ENCODE measurements around the gene CHKB. TPM values are rescaled to one million over a fixed set of nuclear protein-coding genes. Genes with fewer than 3 reads are reported as not detected.
A peak's percentile ranks its signal among the peaks of the same experiment; 100 is the strongest.

CHKB gene
- total and polyA plus RNA-seq, 10 of the 15 experiments (the other 5 are each of a cell fraction or from before 2014, with no cell fraction given): 10.0 to 93.9 (median 57.0) TPM

DNA sequence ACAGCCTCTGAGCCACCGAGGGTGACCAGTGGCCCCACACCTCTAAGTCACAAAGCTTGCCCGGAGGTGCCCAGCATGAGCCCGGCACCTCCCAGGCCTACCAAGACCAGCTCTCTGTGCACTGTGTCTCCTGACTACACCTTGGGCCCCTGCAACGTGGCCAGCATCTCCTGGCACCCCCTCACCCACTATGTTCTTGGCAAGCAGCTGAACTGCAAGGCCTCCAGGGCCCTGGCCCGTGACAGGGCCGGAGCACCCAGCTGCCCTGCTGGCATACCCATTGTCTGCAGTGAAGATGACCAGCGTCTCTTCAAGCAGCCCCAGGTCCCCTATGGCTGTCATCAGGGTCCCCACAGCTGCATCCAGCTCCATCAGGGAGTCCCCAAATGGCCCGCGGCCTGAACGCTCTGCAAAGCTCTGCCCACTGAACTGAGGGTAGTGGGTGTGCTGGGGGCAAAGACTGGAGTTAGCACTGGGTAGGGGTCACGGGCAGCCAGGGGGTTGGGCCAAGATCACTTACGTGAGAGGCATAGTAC, 43.7 kb upstream of the CHKB start:
- CTCF ChIA-PET: no interaction called here
- SMC1A ChIA-PET (ENCODE audit: uncharacterized antibody, unreplicated experiment): interaction anchor here (0.6 kb wide), 1 partner anchor 60 kb away, joined by 3 read pairs; no protein-coding TSS in a partner anchor
- intact Hi-C loops (cut with micrococcal nuclease; ENCODE audit: unreplicated experiment) (no loop called here), in situ Hi-C loops (cut with MboI) (no loop called here)
- WGBS (ENCODE audit: insufficient coverage, insufficient replicate concordance, low lambda C conversion rate, missing lambda C conversion rate): 88% methylated on average over 12 of the region's 12 CpGs
- Histone ChIP-seq H3K79me2 (ENCODE audit: control insufficient read depth, insufficient read depth, low read length) (peaks cover 11% of the 10 kb centered on the region), H3K4me1 (ENCODE audit: control insufficient read depth, insufficient read depth, low read length) (peaks cover 20% of the 10 kb centered on the region), H3K4me2 (ENCODE audit: control insufficient read depth, insufficient read depth) (peak overlapping the region; percentile 85), H3K36me3 (ENCODE audit: control insufficient read depth in 2 of 2, insufficient read depth in 2 of 2, low read length in 1 of 2) (no peaks in the 10 kb centered on the region; a peak in 2 of 4 replicates), H4K20me1 (ENCODE audit: control insufficient read depth, insufficient read depth) (no peaks in the 10 kb centered on the region), H3K4me3 (peak overlapping the region; percentile 95; the same call in 1 of the 2 replicates), H3K27me3 (replicated peaks in 1 of 2; ENCODE audit: control insufficient read depth in 2 of 2, insufficient read depth in 2 of 2, low read length in 1 of 2) (no peaks in the 10 kb centered on the region), H2AFZ (ENCODE audit: control insufficient read depth, low read depth, low read length) (no peak overlapping the region), H3K27ac (ENCODE audit: control insufficient read depth, insufficient read depth) (no peak overlapping the region), H3K9ac (ENCODE audit: control insufficient read depth, insufficient read depth, low read length) (no peak overlapping the region), H3K9me3 (replicated peaks; ENCODE audit: control insufficient read depth, insufficient read depth, low read length) (no peaks in the 10 kb centered on the region)
- POLR2A ChIA-PET: interaction anchor here (2.2 kb wide), 1 partner anchor 44 kb away, joined by 6 read pairs; the partner anchor contains the start of gene CHKB
- BruUV-seq (replicated peaks): no TSS peak
- DNase-seq (ENCODE audit: low read depth, low spot score) (no peak), FAIRE-seq (no peak), ATAC-seq (no peak)
- TF ChIP-seq CHD1 (IDR thresholded peaks at IDR 0.05; ENCODE audit: low read depth, low read length): no peak
- RAD21 ChIA-PET (ENCODE audit: unreplicated experiment): interaction anchor here (0.8 kb wide), 1 partner anchor 119 kb away, joined by 3 read pairs; the partner anchor contains the start of genes LMF2 and NCAPH2

DNA sequence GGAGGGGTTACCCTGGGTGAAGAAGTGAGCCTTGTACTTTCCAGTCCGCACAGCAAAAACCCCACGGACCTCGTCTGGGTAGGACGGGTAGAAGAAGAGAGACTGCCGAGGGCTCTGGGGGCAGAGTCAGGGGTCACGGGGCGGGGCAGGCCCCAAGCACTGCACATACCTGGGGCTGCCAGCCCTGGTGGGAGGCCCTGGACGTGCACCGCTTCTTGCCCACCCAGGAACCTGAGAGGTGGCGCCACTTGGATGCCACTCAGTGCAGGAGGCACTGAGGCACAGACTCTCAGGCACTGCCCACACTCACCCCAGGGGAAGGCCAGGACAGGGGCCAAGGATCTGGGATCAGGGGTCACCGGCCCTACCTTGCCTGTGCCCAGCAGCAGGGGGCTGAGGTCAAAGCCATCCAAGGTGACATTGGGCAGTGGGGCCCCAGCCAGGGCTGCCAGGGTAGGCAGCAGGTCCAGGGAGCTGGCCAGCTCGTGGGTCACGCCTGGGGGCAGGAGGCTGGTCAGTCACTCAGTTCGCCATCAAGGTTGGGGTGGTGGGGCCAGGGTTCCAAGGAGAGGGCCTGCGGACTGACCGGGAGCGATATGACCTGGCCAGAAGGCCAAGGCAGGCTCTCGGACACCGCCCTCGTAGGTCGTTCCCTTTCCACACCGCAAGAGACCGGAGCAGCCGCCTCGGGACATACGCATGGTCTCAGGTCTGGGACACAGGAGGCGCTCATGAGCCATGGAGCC, 43.1 kb upstream of the CHKB start:
- ChIA-PET POLR2A (no interaction called here), CTCF (no interaction called here), RAD21 (ENCODE audit: unreplicated experiment) (interaction anchor here (0.8 kb wide), 1 partner anchor 118 kb away, joined by 3 read pairs; the partner anchor contains the start of genes LMF2 and NCAPH2), SMC1A (ENCODE audit: uncharacterized antibody, unreplicated experiment) (interaction anchor here (0.6 kb wide), 1 partner anchor 60 kb away, joined by 3 read pairs; no protein-coding TSS in a partner anchor)
- no peak for ATAC-seq
- Histone ChIP-seq H3K4me2 (ENCODE audit: control insufficient read depth, insufficient read depth) (no peak overlapping the region), H3K79me2 (ENCODE audit: control insufficient read depth, insufficient read depth, low read length) (peaks cover 11% of the 10 kb centered on the region), H3K27me3 (replicated peaks in 1 of 2; ENCODE audit: control insufficient read depth in 2 of 2, insufficient read depth in 2 of 2, low read length in 1 of 2) (no peaks in the 10 kb centered on the region), H3K9ac (ENCODE audit: control insufficient read depth, insufficient read depth, low read length) (no peak overlapping the region), H3K4me3 (no peak overlapping the region), H4K20me1 (ENCODE audit: control insufficient read depth, insufficient read depth) (no peaks in the 10 kb centered on the region), H3K9me3 (replicated peaks; ENCODE audit: control insufficient read depth, insufficient read depth, low read length) (no peaks in the 10 kb centered on the region), H2AFZ (ENCODE audit: control insufficient read depth, low read depth, low read length) (no peak overlapping the region), H3K4me1 (ENCODE audit: control insufficient read depth, insufficient read depth, low read length) (peaks cover 26% of the 10 kb centered on the region), H3K36me3 (ENCODE audit: control insufficient read depth in 2 of 2, insufficient read depth in 2 of 2, low read length in 1 of 2) (no peaks in the 10 kb centered on the region; a peak in 2 of 4 replicates), H3K27ac (ENCODE audit: control insufficient read depth, insufficient read depth) (no peak overlapping the region)
- DNase-seq (ENCODE audit: low read depth, low spot score): no peak
- 83% methylated on average over 19 of the region's 27 CpGs for WGBS (ENCODE audit: insufficient coverage, insufficient replicate concordance, low lambda C conversion rate, missing lambda C conversion rate)
- in situ Hi-C loops (cut with MboI) (no loop called here), intact Hi-C loops (cut with micrococcal nuclease; ENCODE audit: unreplicated experiment) (no loop called here)
- BruUV-seq (replicated peaks): no TSS peak
- FAIRE-seq: no peak
- TF ChIP-seq BRCA1 (IDR thresholded peaks at IDR 0.05; ENCODE audit: low read depth, low read length): no peak
- no peak for TF ChIP-seq MYB (IDR thresholded peaks at IDR 0.05; ENCODE audit: borderline replicate concordance, low read depth, low read length)
- TF ChIP-seq, protein P1, sequence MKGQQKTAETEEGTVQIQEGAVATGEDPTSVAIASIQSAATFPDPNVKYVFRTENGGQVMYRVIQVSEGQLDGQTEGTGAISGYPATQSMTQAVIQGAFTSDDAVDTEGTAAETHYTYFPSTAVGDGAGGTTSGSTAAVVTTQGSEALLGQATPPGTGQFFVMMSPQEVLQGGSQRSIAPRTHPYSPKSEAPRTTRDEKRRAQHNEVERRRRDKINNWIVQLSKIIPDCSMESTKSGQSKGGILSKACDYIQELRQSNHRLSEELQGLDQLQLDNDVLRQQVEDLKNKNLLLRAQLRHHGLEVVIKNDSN (IDR thresholded peaks at IDR 0.05; ENCODE audit: borderline replicate concordance, extremely low read length, insufficient read depth, low read depth, low read length): no peak
- TF ChIP-seq, protein P2, sequence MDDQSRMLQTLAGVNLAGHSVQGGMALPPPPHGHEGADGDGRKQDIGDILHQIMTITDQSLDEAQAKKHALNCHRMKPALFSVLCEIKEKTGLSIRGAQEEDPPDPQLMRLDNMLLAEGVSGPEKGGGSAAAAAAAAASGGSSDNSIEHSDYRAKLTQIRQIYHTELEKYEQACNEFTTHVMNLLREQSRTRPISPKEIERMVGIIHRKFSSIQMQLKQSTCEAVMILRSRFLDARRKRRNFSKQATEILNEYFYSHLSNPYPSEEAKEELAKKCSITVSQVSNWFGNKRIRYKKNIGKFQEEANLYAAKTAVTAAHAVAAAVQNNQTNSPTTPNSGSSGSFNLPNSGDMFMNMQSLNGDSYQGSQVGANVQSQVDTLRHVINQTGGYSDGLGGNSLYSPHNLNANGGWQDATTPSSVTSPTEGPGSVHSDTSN (IDR thresholded peaks at IDR 0.05; ENCODE audit: insufficient replicate concordance, low read depth, low read length): no peak
- no peak for TF ChIP-seq MEF2A (IDR thresholded peaks at IDR 0.05; ENCODE audit: insufficient read depth, low read depth, low read length)
- no peak for TF ChIP-seq IKZF1 (conservative IDR thresholded peaks at IDR 0.05)
- TF ChIP-seq, protein P3, sequence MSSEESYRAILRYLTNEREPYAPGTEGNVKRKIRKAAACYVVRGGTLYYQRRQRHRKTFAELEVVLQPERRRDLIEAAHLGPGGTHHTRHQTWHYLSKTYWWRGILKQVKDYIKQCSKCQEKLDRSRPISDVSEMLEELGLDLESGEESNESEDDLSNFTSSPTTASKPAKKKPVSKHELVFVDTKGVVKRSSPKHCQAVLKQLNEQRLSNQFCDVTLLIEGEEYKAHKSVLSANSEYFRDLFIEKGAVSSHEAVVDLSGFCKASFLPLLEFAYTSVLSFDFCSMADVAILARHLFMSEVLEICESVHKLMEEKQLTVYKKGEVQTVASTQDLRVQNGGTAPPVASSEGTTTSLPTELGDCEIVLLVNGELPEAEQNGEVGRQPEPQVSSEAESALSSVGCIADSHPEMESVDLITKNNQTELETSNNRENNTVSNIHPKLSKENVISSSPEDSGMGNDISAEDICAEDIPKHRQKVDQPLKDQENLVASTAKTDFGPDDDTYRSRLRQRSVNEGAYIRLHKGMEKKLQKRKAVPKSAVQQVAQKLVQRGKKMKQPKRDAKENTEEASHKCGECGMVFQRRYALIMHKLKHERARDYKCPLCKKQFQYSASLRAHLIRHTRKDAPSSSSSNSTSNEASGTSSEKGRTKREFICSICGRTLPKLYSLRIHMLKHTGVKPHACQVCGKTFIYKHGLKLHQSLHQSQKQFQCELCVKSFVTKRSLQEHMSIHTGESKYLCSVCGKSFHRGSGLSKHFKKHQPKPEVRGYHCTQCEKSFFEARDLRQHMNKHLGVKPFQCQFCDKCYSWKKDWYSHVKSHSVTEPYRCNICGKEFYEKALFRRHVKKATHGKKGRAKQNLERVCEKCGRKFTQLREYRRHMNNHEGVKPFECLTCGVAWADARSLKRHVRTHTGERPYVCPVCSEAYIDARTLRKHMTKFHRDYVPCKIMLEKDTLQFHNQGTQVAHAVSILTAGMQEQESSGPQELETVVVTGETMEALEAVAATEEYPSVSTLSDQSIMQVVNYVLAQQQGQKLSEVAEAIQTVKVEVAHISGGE (CRISPR knock-in tag; IDR thresholded peaks at IDR 0.05): no peak
- TF ChIP-seq IKZF2 (IDR thresholded peaks at IDR 0.05): no peak

Measured in GM12878 (cell line).